ENCODE data around the gene CUBN. TPM values are rescaled to one million over a fixed set of nuclear protein-coding genes. Genes with fewer than 3 reads are reported as not detected.

The CUBN gene
- total and polyA plus RNA-seq, 8 donors: 0.28 to 1.3 (median 0.66) TPM

DNA sequence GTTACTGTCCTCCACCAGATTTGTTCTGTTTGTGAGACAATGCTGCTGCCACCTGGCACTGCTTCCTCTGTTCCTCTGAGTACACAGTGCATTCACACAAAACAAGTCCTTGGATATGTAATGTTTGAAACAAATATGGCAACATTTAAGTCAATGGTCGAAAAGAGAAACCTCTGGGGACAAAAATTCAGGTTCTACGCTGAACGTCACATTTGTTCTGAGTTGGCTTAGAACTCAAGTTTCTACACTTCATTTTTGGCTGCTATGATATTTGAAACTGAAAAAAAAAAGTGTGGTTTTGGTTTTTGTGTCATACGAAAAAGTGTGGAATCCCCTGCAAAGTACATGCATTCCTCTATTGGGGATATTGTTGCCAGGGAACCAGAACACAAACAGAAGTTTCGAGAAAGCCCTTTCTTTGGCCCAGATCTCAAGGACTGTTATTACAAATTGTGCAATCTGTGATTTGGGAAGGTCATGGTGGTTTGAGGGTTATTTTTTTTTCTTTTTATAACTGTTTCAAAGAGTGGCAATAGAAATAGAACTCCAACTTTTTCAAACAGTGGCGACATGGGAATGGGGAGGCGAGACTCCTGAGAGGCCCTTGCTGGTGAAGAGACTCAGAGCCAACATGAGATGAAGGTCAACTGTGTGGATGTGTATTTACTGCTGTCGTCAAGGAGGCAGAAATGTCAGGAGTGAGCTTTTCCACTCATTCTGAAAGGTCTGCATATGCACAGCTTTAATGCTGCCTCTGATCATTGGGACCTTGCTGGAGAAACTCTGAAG is 127.5 kb downstream of the CUBN start:
- TF ChIP-seq, protein P1, sequence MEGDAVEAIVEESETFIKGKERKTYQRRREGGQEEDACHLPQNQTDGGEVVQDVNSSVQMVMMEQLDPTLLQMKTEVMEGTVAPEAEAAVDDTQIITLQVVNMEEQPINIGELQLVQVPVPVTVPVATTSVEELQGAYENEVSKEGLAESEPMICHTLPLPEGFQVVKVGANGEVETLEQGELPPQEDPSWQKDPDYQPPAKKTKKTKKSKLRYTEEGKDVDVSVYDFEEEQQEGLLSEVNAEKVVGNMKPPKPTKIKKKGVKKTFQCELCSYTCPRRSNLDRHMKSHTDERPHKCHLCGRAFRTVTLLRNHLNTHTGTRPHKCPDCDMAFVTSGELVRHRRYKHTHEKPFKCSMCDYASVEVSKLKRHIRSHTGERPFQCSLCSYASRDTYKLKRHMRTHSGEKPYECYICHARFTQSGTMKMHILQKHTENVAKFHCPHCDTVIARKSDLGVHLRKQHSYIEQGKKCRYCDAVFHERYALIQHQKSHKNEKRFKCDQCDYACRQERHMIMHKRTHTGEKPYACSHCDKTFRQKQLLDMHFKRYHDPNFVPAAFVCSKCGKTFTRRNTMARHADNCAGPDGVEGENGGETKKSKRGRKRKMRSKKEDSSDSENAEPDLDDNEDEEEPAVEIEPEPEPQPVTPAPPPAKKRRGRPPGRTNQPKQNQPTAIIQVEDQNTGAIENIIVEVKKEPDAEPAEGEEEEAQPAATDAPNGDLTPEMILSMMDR (IDR thresholded peaks at IDR 0.05): no peak
- Histone ChIP-seq H3K27me3 (no peaks in the 10 kb centered on the region), H3K27ac (peak overlapping the region in 1 of 4 donors; percentile 37), H3K4me3 (no peak overlapping the region), H3K9me3 (no peaks in the 10 kb centered on the region), H3K36me3 (no peaks in the 10 kb centered on the region), H3K4me1 (no peaks in the 10 kb centered on the region)
- intact Hi-C loops (cut with DNase I): no loop called here
- ATAC-seq: peak in 3 of 4 donors; percentile 69 to 75 (median 72)
- FAIRE-seq: peak; percentile 51
- no peak for DNase-seq
- 53 to 61% methylated on average over 8 of the region's 8 CpGs for WGBS, 2 donors

DNA sequence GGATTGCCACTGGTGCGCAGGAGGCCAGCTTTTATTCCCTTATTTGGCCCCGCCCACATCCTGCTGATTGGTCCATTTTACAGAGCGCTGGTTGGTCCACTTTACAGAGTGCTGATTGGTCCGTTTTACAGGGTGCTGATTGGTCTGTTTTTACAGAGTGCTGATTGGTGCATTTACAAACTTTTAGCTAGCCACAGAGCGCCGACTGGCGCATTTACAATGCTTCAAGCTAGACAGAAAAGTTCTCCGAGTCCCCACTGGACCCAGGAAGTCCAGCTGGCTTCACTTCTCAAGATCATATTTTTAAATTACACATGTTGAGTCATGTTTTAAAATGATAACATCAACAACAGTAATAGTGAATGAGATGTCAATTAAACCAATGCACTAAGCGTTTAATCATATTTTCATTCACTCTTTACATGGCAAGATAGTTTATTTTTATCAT is 128.3 kb downstream of the CUBN start:
- peak in 2 of 4 donors; percentile 6 to 20 for ATAC-seq
- intact Hi-C loops (cut with DNase I): no loop called here
- Histone ChIP-seq H3K4me1 (no peaks in the 10 kb centered on the region), H3K9me3 (no peaks in the 10 kb centered on the region), H3K27ac (no peak overlapping the region), H3K36me3 (no peaks in the 10 kb centered on the region), H3K27me3 (no peaks in the 10 kb centered on the region), H3K4me3 (no peak overlapping the region)
- TF ChIP-seq, protein P1 (IDR thresholded peaks at IDR 0.05): no peak
- no peak for DNase-seq
- 74 to 76% methylated on average over 9 of the region's 9 CpGs for WGBS, 2 donors
- no peak for FAIRE-seq

DNA sequence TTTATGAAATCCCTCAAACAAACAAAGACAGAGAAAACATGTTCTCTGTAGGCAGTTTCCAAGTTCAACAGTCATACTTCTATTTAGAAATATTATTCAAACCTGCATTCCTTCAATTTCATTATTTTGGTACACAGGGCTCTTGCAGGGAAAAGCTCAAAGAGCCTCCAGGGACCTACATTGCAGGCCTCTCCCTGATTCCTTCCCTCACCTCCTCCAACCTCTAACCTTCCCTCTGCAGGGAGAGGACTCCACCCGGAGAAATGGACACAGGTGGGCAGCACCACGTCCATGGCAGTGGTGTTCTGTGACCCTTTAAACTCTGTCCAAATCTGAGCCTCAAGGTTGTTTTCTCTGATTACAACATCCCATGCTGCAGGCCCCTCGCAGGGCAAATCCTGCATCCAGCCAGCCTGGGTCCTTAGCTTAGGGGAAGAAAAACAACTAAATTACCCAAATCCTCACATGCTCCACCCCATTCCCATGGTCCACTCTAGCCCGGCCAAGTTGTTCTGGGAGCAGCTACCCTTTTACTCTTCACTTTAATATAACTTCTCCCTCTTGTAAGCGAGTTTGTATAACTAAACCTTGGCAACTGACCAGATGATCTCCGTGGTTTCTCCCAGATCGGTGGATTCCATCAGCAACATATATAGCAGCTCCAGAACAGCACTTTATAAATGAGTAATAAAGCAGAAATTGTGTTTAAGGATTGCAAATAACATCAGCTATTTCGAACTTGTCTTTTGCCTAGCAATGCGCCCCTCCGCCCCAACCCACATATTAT is 129.8 kb downstream of the CUBN start:
- Histone ChIP-seq H3K27me3 (no peaks in the 10 kb centered on the region), H3K27ac (no peak overlapping the region), H3K4me1 (peaks cover 0 to 4% (median 0%) of the 10 kb centered on the region in 3 donors), H3K9me3 (no peaks in the 10 kb centered on the region), H3K36me3 (no peaks in the 10 kb centered on the region), H3K4me3 (no peak overlapping the region)
- 68 to 75% methylated on average over 10 of the region's 10 CpGs for WGBS, 2 donors
- intact Hi-C loops (cut with DNase I): no loop called here
- no peak for ATAC-seq
- no peak for FAIRE-seq
- DNase-seq: no peak
- TF ChIP-seq, protein P1 (IDR thresholded peaks at IDR 0.05): no peak

DNA sequence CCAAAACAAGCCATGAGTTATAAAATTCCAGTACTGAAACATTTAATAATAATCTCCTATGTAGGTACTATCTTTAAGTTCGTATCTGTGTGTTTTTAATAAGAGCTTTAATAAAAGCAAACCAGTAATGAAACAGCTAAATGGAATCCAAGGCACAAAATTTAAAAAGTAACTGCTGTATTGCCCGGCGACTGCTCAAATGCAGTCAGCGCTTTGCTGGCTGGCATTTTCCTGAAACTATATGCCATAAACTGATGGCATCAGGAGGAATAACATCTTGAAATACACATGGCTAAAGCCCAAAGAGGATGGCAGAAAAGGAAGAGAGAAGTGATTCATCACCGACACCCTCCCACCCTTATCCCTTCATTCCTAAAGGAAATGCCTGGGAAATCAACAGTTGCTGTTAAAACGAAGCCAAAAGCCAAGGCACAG is 133.1 kb downstream of the CUBN start:
- ATAC-seq (no peak), FAIRE-seq (no peak), DNase-seq (no peak)
- Histone ChIP-seq H3K9me3 (no peaks in the 10 kb centered on the region), H3K4me1 (peaks cover 0 to 4% (median 0%) of the 10 kb centered on the region in 3 donors), H3K36me3 (no peaks in the 10 kb centered on the region), H3K27ac (peak overlapping the region in 2 of 4 donors; percentile 1 to 12), H3K27me3 (no peaks in the 10 kb centered on the region), H3K4me3 (no peak overlapping the region)
- TF ChIP-seq, protein P1 (IDR thresholded peaks at IDR 0.05): no peak
- 62 to 63% methylated on average over 6 of the region's 6 CpGs for WGBS, 2 donors
- intact Hi-C loops (cut with DNase I): no loop called here

All from pancreas (tissue), 10 donors.